ENCODE data around the gene UBXN1. TPM values are rescaled to one million over a fixed set of nuclear protein-coding genes. Genes with fewer than 3 reads are reported as not detected.

Gene UBXN1
- total and polyA plus RNA-seq, 2 donors (not counting 1 experiment from before 2014, with no cell fraction given) = 180 to 193 TPM

DNA sequence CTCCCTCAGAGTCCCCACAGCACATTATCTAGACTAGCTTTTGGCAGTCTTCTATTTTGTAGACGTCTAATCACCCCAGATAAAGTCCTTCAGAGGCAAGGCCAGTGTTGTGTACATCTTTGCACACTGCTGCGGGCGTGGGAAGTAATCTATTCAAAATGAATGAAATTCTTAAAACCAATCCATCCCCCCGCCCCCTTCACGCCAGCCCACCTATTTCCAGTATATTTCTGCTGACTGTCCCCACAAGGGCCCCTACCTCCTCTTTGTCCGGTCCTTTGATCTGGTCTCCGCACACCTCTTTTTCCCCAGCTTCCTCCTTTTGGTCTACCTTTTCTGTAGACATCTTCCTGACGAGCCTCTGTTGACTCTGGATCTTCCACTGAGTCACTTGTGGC is 28.0 kb upstream of the UBXN1 start:
- intact Hi-C loops (cut with micrococcal nuclease) = loop anchor here (1.0 to 5.0 kb wide), 6 partner anchors 42 to 174 kb away; partner anchors contain the start of genes C11orf98, CSKMT, EEF1G and ROM1
- Mint-ChIP-seq H3K4me1 (peaks cover 51% of the 10 kb centered on the region), H3K27ac (peak overlapping the region; percentile 82), H3K4me3 (peak overlapping the region; percentile 92), H3K27me3 (no peaks in the 10 kb centered on the region), H3K9me3 (ENCODE audit: insufficient read depth) (no peaks in the 10 kb centered on the region)
- TF ChIP-seq EZH2 (IDR thresholded peaks at IDR 0.05; ENCODE audit: borderline replicate concordance, insufficient read depth, low read depth, low read length, poor library complexity, severe bottlenecking) (no peak), CTCF (IDR thresholded peaks at IDR 0.05) (no peak)
- ATAC-seq (ENCODE audit: low read depth) = no peak
- Histone ChIP-seq H3K4me1 (ENCODE audit: control insufficient read depth in 2 of 2, insufficient read depth in 2 of 2, low read length in 2 of 2) (peaks cover 39 to 50% of the 10 kb centered on the region in 2 donors), H3K27ac (ENCODE audit: low read length in 2 of 2) (no peak overlapping the region), H3K79me2 (ENCODE audit: control insufficient read depth, insufficient read depth, low read length) (peaks cover 25% of the 10 kb centered on the region), H3K4me2 (replicated peaks; ENCODE audit: low read depth, low read length, poor library complexity, severe bottlenecking) (peak overlapping the region; percentile 95), H3K27me3 (replicated peaks in 1 of 4; ENCODE audit: control extremely low read depth in 1 of 4, control insufficient read depth in 3 of 4, insufficient read depth in 4 of 4, low read length in 3 of 4) (no peaks in the 10 kb centered on the region), H2AFZ (ENCODE audit: insufficient read depth, low read depth, low read length, poor library complexity, severe bottlenecking) (peak overlapping the region; percentile 86), H3K4me3 (ENCODE audit: control extremely low read depth in 1 of 5, extremely low read depth in 1 of 5, insufficient read depth in 1 of 5, low read depth in 2 of 5, low read length in 4 of 5) (peak overlapping the region in 4 of 5 experiments; percentile 65 to 86 (median 68)), H3K9ac (ENCODE audit: low read length) (peak overlapping the region; percentile 83), H3K9me3 (ENCODE audit: control extremely low read depth in 1 of 3, control insufficient read depth in 2 of 3, insufficient read depth in 1 of 3, low read length in 2 of 3) (no peaks in the 10 kb centered on the region), H4K20me1 (ENCODE audit: control insufficient read depth, insufficient read depth, low read length, poor library complexity, severe bottlenecking) (no peaks in the 10 kb centered on the region), H3K36me3 (replicated peaks in 1 of 2; ENCODE audit: control extremely low read depth in 1 of 2, control insufficient read depth in 1 of 2, extremely low read depth in 1 of 2, insufficient read depth in 2 of 2, low read length in 1 of 2) (peaks cover 0 to 13% of the 10 kb centered on the region in 2 experiments)
- ChIA-PET POLR2A (interaction anchor here (0.6 to 6.5 kb wide), 12 partner anchors 21 to 174 kb away, joined by 3 to 66 read pairs (median 4); partner anchors contain the start of genes B3GAT3, C11orf98, CSKMT and HNRNPUL2), CTCF (interaction anchor here (0.7 to 3.3 kb wide), 8 partner anchors 12 to 174 kb away, joined by 3 to 13 read pairs (median 4); partner anchors contain the start of genes HNRNPUL2, SLC3A2 and TTC9C)
- no peak for DNase-seq
- WGBS (ENCODE audit: insufficient coverage) = 94% methylated on average over 7 of the region's 8 CpGs

All from B cell (primary cell).